RPMI7951 (cell line): ENCODE measurements around the gene TRPM2. TPM values are rescaled to one million over a fixed set of nuclear protein-coding genes. Genes with fewer than 3 reads are reported as not detected.

Experiments used
- DNase-seq: peaks from one replicate; pipeline ENCODE4 v3.0.0-alpha.2; 2012; ENCODE audit warnings: low read depth
- total RNA-seq: library from RNA; depleted of rRNA; stranded (reverse); fragments of >200 nt; shearing (Covaris generic); gene quantifications from 2 replicates; pipeline ENCODE4 v1.2.3, GENCODE V29; 2014

TRPM2 gene
- total RNA-seq, 1 experiment from 2014 or later, result 6.7 TPM

DNA sequence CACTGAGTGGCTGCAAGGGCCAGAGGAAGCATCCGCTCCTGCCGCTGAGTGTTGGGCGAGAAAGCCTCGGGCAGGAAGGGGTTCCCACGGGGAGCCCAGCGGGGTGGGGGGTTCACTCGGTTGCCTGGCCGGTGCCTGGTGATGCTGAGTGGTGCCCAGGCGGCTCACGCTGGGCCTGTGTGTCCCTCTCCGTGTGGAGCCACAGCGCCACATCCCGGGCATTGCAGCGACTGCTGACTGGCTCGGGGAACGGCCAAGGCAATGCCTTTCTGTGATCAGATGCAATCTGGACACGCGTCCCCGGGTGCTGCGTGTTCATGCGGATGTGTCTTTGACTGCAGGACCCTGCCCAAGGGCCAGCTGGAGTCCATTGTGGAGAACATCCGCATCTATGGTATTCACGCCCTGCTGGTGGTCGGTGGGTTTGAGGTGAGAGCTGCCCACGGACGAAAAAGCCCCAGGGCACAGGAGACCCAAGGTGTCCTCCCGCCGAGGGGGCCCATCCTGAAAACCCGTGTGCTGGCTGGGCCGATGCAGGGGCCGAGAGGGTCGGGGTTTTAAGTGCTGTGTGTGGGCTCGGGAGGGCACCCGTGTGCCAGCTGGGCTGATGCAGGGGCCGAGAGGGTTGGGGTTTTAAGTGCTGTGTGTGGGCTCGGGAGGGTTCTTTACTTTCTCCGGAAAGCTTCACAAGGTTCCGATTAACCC is 30.6 kb upstream of the TRPM2 start:
- DNase-seq, result no peak

DNA sequence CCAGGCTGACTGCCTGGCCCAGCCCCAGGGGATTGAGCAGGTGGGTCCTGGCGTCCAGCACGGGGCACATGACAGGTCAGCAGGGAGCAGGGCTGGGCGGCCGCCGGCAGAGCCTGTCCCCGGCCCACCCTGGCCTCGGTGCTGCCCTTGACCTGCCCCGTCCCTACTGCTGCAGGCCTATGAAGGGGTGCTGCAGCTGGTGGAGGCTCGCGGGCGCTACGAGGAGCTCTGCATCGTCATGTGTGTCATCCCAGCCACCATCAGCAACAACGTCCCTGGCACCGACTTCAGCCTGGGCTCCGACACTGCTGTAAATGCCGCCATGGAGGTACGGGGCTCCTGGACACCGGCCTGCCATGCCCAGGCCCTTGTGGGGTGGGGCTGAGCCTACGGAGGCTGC is 29.8 kb upstream of the TRPM2 start:
- DNase-seq, result no peak

- no peak for DNase-seq
These were observed 29.1 kb upstream of the TRPM2 start for GRCh38 chr21:44324106-44324853.

DNA sequence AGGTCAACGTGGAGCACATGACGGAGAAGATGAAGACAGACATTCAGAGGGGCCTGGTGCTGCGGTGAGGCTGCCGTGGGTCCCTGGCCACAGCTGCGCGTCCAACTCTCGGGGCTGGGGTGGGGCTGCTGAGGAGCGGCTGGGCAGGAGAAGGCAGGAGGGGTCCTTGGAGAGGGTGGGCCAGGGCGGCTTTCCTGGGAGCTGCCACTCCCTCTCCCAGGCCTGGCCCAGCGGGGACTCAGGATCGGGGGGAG is 28.6 kb upstream of the TRPM2 start:
- no peak for DNase-seq

- DNase-seq, result no peak
These were observed 27.8 kb upstream of the TRPM2 start for GRCh38 chr21:44325386-44326271.

DNA sequence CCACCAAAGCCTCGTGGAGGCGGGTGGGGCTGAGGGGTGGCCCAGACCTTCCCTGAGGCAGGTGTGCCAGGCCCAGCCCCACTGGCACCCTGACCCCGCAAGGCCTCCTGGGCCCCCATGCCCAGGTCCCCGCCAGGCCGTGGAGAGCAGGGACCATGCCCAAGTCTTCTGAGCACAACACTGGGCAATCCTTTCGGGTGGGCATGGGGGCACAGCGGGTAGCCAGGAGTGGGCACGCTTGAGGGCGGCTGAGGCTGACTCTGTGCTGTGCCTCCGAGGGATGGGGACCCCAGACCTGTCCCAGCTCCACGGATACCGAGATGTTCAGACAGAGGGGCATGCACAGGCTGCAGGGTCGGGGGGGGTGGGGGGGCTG is 27.2 kb upstream of the TRPM2 start:
- no peak for DNase-seq

DNA sequence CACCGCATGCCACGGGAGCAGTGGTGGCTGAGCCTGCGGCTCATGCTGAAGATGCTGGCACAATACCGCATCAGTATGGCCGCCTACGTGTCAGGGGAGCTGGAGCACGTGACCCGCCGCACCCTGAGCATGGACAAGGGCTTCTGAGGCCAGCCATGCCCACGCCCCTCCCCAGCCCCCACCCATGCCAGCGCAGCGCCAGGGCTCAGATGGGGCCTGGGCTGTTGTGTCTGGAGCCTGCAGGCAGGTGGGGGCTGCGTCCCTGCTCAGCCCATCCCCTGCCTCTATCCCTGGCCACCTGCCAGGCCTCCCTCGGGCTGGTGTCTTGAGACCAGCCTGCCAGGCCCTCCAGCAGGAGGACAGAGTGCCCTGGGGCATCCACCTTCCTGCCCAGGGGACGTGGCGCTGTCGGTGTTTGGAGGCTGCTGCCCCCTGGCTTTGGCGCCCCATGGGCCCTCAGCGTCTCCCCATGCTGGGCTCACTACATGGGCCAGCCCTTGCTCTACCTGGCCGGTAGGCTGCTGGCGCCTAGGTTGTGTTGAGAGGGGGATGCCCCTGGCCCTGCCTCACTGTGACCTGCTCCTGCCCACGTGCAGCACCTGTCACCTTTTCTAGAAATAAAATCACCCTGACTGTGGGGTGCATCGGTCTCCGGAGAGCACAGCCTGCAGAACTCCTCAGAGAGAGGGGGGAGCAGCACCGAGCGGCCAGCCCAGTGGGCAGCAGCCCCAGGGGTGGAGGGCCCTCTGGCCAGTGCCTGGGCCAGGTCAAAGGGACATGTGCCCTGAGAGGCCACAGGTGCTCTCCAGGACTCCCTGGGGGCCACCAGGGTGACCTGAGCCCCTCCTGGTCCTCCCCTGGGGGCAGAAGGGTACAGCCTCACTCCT is 26.5 kb upstream of the TRPM2 start:
- no peak for DNase-seq

- no peak for DNase-seq
These were observed 25.8 kb upstream of the TRPM2 start for GRCh38 chr21:44327603-44327974.

DNA sequence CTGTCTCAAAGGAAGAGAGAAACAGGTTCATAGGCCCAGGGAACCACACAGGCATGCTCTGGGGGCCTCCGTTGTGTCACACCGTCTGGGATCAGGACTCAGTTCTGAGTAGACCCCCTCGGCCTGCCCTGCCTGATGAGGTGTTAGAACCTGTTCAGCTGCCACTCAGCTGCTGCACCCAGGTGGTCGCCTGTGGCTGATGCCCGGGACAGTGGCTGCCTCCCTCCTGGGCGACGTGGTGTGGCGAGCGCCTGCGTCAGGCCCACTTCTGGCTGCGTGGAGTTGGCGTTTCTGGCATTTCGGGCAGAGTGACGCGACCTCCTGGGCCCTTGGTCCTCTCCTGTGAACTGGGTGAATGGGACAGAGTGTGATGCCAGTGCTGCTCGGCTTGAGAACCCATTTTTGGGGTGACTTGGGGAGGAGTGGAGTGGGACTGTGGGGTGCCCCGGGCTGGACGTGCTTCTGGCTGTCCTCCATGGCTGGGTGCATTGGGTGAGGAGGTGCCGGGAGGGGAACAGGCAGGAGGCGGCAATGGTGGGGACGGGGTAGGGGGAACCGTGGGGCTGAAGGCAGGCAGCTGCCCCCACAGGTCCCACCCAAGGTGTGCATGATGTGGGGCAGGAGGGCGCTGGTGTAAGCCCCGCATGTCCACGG is 25.1 kb upstream of the TRPM2 start:
- DNase-seq, result no peak

GRCh38 chr21:44329086-44329889 is 24.1 kb upstream of the TRPM2 start:
- no peak for DNase-seq

- no peak for DNase-seq
These were observed 23.3 kb upstream of the TRPM2 start for GRCh38 chr21:44329971-44330681.

DNA sequence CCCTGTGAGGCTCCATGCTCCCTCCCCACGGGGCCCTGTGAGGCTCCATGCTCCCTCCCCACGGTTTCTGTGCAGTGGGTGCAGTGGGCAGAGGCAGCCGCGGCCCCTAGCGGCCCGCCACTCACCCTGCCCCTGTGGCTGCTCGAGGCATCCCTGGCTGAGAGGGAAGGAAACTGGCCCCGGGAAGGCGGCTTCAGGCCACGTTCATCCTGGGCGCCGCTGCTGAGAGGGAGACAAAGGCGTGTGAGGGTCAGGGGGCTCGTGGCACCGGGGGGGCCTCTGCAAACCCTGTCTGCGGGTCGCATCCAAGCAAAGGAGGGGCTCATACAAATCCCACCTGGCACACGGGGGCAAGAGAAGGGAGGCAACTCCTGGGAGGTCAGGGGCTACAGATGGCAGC is 22.7 kb upstream of the TRPM2 start:
- no peak for DNase-seq

DNA sequence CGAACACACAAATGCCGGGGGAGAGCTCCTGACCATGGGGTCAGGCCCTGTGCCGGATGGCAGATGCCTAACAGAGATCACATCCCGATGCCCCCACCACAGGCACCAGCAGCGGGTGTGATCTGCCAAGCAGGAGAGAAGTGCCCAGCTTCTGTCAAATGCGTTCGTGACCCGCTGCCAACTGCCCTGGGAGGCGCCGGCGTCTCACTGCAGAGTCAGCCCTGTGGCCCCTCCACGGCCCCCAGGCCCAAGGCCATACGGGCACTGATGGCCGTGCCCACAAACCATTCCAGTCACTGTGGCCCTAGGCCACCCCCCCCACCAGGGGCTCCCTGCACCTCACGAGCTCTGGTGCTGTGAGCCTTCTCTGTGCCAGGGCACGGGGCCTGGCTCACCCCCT is 22.2 kb upstream of the TRPM2 start:
- no peak for DNase-seq

DNA sequence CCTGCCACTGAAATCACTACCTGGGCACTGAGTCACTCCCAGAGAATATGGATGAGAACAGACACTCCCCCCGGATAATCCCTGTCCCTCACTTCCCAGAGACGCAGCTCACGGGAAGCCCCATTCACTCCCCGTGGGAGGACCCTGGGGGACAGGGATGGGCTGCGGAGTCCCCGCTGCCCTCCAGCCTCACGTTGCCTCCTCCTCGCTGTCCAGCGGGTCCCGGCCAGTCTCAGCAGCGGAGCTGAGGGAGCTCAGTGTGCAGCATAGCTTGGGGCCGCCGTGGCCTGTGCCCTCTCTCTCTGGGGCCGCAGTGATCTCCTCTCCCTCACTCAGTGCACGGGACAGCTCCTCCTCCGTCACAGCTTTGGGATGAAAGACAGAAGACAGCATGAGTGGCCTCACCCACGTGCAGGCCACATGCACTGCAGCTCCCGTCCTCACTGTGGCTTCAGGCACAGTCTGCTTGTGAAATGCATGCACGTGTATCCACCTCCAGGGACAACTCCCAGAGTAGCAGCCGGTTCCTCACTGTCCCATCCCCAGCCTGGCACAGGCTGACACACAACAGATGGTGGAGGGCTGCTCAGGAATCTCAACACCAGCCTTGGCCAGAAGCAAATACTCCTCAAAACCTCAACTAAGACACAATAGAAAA is 21.6 kb upstream of the TRPM2 start:
- peak; percentile 20 for DNase-seq

GRCh38 chr21:44332383-44332782 is 21.0 kb upstream of the TRPM2 start:
- no peak for DNase-seq

- DNase-seq, result no peak
These were observed 20.5 kb upstream of the TRPM2 start for GRCh38 chr21:44332965-44333364.

DNA sequence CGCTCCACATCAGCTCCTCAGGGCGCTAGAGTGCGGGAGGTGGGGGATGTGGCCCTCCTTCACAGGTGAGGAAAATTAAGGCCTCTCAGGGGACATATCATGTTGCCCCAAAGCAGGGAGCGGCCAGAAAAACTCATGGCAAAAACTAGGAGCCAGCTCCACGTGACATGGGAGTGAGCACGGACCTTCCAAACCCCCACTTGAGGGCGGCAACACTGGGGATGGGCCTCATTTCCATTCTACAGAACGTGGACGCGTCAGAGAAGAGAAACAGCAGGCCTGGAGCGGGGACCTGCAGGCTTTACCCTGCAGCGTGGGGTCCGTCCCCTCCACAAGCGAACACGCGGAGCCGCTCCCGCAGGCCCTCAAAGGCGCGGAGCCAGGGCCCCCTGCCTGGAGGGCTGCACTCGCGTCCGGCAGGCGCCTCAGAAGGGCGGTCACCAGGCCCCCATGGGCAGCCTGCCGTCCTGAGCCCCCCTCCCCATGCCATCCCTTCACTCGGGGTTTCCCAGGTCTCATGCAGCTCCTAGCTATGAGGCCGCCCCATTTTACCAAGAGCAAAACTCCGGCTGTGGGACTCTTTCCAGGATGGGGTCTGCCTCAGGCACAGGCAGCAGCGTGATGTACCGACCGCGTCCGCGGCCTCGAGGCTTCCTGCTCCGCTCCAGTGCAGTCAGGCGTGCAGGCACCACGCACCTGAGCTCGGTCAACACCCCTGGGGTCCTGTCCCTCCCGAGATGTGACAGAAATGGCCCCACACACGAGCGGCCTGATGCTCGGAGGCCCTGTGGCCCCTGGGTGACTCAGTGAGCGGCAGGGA is 19.7 kb upstream of the TRPM2 start:
- no peak for DNase-seq

- no peak for DNase-seq
These were observed 18.9 kb upstream of the TRPM2 start for GRCh38 chr21:44334329-44335030.
